Activated CD4-positive, alpha-beta T cell treated with anti-CD3 and anti-CD28 coated beads for 36 hours (primary cell): ENCODE results near the gene MAGEB3. TPM values are rescaled to one million over a fixed set of nuclear protein-coding genes. Genes with fewer than 3 reads are reported as not detected.
"Not testable (repeated sequence)": the region's sequence is repeated elsewhere in the genome, so short reads cannot be mapped to it uniquely, and the experiment has no call there.

Experiments used
- ATAC-seq: fragments of 200-7000 bp; cut with Tn5 transposase; one replicate; pipeline ENCODE4 v1.10.0; 2021; ENCODE audit warnings: mild to moderate bottlenecking, moderate library complexity
- CTCF ChIA-PET: fragments of 350-600 bp; sonication (Branson Sonifier 250); formaldehyde crosslinking; loops from one replicate; lab custom pipeline; 2021; ENCODE audit warnings: antibody characterized with exemption; lab: Charles Lee
- POLR2A ChIA-PET: fragments of 350-600 bp; sonication (Branson Sonifier 250); formaldehyde crosslinking; loops from one replicate; lab custom pipeline; 2021; ENCODE audit warnings: antibody characterized with exemption, inconsistent platforms; lab: Charles Lee
- DNase-seq: peaks from one replicate; pipeline ENCODE4 v3.0.0-alpha.2; 2020
- H3K27ac Mint-ChIP-seq: one replicate; pipeline ENCODE4 v1.8.0; 2021; ENCODE audit warnings: mixed read lengths
- H3K27me3 Mint-ChIP-seq: one replicate; pipeline ENCODE4 v1.8.0; 2021; ENCODE audit warnings: mixed read lengths
- H3K36me3 Mint-ChIP-seq: one replicate; pipeline ENCODE4 v1.8.0; 2021; ENCODE audit warnings: low read depth, mixed read lengths
- H3K4me1 Mint-ChIP-seq: one replicate; pipeline ENCODE4 v1.8.0; 2021; ENCODE audit warnings: mixed read lengths
- H3K4me3 Mint-ChIP-seq: one replicate; pipeline ENCODE4 v1.8.0; 2021; ENCODE audit warnings: mild to moderate bottlenecking, moderate library complexity, mixed read lengths
- H3K9me3 Mint-ChIP-seq: one replicate; pipeline ENCODE4 v1.8.0; 2021; ENCODE audit warnings: low read depth, mixed read lengths
- intact Hi-C, 2 experiments: fragments of 100-400 bp; cut with DNase I in 1 of 2; cut with micrococcal nuclease in 1 of 2; formaldehyde crosslinking; loops; one replicate each; pipeline versions ENCODE4 v1.14.2 to v1.15.1; 2022 to 2024; cut with DNase I, micrococcal nuclease
- total RNA-seq, 2 experiments: library from RNA; stranded (reverse); gene quantifications; one replicate each; pipeline ENCODE4 v1.2.3, GENCODE V29; 2021

The MAGEB3 gene
- total RNA-seq: not detected

- DNase-seq (no peak), ATAC-seq (no peak)
- Mint-ChIP-seq H3K27ac (no peak within 1 kb of the TSS), H3K27me3 (no peaks in the 10 kb centered on the region), H3K9me3 (no peaks in the 10 kb centered on the region), H3K36me3 (no peaks in the 10 kb centered on the region), H3K4me1 (no peaks in the 10 kb centered on the region), H3K4me3 (no peak within 1 kb of the TSS)
- ChIA-PET CTCF (no interaction called here), POLR2A (no interaction called here)
- intact Hi-C loops: no loop called here
These were observed at the start of gene MAGEB3 for GRCh38 chrX:30230395-30230794. MAGEB3 (plus strand) TSS chrX:30230657; CDS start chrX:30235925, 5,268 bp downstream.

- Mint-ChIP-seq H3K9me3 (no peaks in the 10 kb centered on the region), H3K4me3 (no peak overlapping the region), H3K4me1 (no peaks in the 10 kb centered on the region), H3K27ac (no peak overlapping the region), H3K27me3 (peaks cover 3% of the 10 kb centered on the region), H3K36me3 (no peaks in the 10 kb centered on the region)
- POLR2A ChIA-PET: no interaction called here
- ATAC-seq (no peak), DNase-seq (no peak)
- intact Hi-C loops: no loop called here
- CTCF ChIA-PET: no interaction called here
These were observed 49.1 kb upstream of the MAGEB3 start for GRCh38 chrX:30181353-30181752.

- ChIA-PET CTCF (no interaction called here), POLR2A (no interaction called here)
- Mint-ChIP-seq H3K9me3 (no peaks in the 10 kb centered on the region), H3K36me3 (no peaks in the 10 kb centered on the region), H3K4me1 (no peaks in the 10 kb centered on the region), H3K27me3 (peaks cover 3% of the 10 kb centered on the region), H3K4me3 (no peak overlapping the region), H3K27ac (no peak overlapping the region)
- no peak for ATAC-seq
- DNase-seq: no peak
- intact Hi-C loops: no loop called here
These were observed 46.9 kb upstream of the MAGEB3 start for GRCh38 chrX:30183554-30183953.

GRCh38 chrX:30190426-30190825, 40.0 kb upstream of the MAGEB3 start:
- no peak overlapping the region for H3K27ac Mint-ChIP-seq
- POLR2A ChIA-PET: no interaction called here
- H3K36me3 Mint-ChIP-seq: no peaks in the 10 kb centered on the region
- intact Hi-C loops: no loop called here
- CTCF ChIA-PET: no interaction called here
- no peak for ATAC-seq
- no peak for DNase-seq
- no peaks in the 10 kb centered on the region for H3K4me1 Mint-ChIP-seq
- no peaks in the 10 kb centered on the region for H3K9me3 Mint-ChIP-seq
- H3K27me3 Mint-ChIP-seq: no peaks in the 10 kb centered on the region
- no peak overlapping the region for H3K4me3 Mint-ChIP-seq

- H3K27ac Mint-ChIP-seq, H3K4me3 Mint-ChIP-seq, H3K9me3 Mint-ChIP-seq, POLR2A ChIA-PET, H3K27me3 Mint-ChIP-seq, CTCF ChIA-PET, H3K36me3 Mint-ChIP-seq, intact Hi-C loops, DNase-seq, ATAC-seq, H3K4me1 Mint-ChIP-seq: not testable (repeated sequence)
These were observed 36.5 kb upstream of the MAGEB3 start for GRCh38 chrX:30193910-30194309.

GRCh38 chrX:30196322-30196721, 34.1 kb upstream of the MAGEB3 start:
- Mint-ChIP-seq H3K4me1 (no peaks in the 10 kb centered on the region), H3K36me3 (no peaks in the 10 kb centered on the region), H3K9me3 (no peaks in the 10 kb centered on the region), H3K27me3 (no peaks in the 10 kb centered on the region), H3K4me3 (no peak overlapping the region), H3K27ac (no peak overlapping the region)
- ChIA-PET CTCF (no interaction called here), POLR2A (no interaction called here)
- DNase-seq (no peak), ATAC-seq (no peak)
- intact Hi-C loops: no loop called here

GRCh38 chrX:30212172-30212571, 18.3 kb upstream of the MAGEB3 start:
- H3K9me3 Mint-ChIP-seq: no peaks in the 10 kb centered on the region
- no peak for DNase-seq
- CTCF ChIA-PET: no interaction called here
- no peak overlapping the region for H3K4me3 Mint-ChIP-seq
- POLR2A ChIA-PET: no interaction called here
- H3K27ac Mint-ChIP-seq: no peak overlapping the region
- ATAC-seq: no peak
- no peaks in the 10 kb centered on the region for H3K27me3 Mint-ChIP-seq
- H3K36me3 Mint-ChIP-seq: no peaks in the 10 kb centered on the region
- H3K4me1 Mint-ChIP-seq: no peaks in the 10 kb centered on the region
- intact Hi-C loops: no loop called here

GRCh38 chrX:30215357-30215843, 15.1 kb upstream of the MAGEB3 start, which contains the start of gene MAGEB2:
MAGEB2 (plus strand) TSS chrX:30215563; CDS start chrX:30218581, 3,018 bp downstream.
- DNase-seq (no peak), ATAC-seq (no peak)
- no peak within 1 kb of the TSS for H3K27ac Mint-ChIP-seq
- H3K27me3 Mint-ChIP-seq: no peaks in the 10 kb centered on the region
- H3K4me3 Mint-ChIP-seq: no peak within 1 kb of the TSS
- no peaks in the 10 kb centered on the region for H3K9me3 Mint-ChIP-seq
- no peaks in the 10 kb centered on the region for H3K36me3 Mint-ChIP-seq
- H3K4me1 Mint-ChIP-seq: no peaks in the 10 kb centered on the region
- CTCF ChIA-PET: no interaction called here
- POLR2A ChIA-PET: no interaction called here
- intact Hi-C loops: no loop called here

GRCh38 chrX:30217465-30217864, 13.0 kb upstream of the MAGEB3 start:
- ATAC-seq: no peak
- no peak for DNase-seq
- H3K36me3 Mint-ChIP-seq: no peaks in the 10 kb centered on the region
- intact Hi-C loops: no loop called here
- H3K27ac Mint-ChIP-seq: no peak overlapping the region
- CTCF ChIA-PET: interaction anchor here (1.0 kb wide), 1 partner anchor 9 kb away, joined by 4 read pairs; no protein-coding TSS in a partner anchor
- H3K4me1 Mint-ChIP-seq: no peaks in the 10 kb centered on the region
- no peaks in the 10 kb centered on the region for H3K27me3 Mint-ChIP-seq
- no peak overlapping the region for H3K4me3 Mint-ChIP-seq
- POLR2A ChIA-PET: no interaction called here
- no peaks in the 10 kb centered on the region for H3K9me3 Mint-ChIP-seq

- H3K36me3 Mint-ChIP-seq: no peaks in the 10 kb centered on the region
- H3K27me3 Mint-ChIP-seq: no peaks in the 10 kb centered on the region
- CTCF ChIA-PET: no interaction called here
- H3K27ac Mint-ChIP-seq: no peak overlapping the region
- POLR2A ChIA-PET: no interaction called here
- intact Hi-C loops: no loop called here
- ATAC-seq (no peak), DNase-seq (no peak)
- H3K4me3 Mint-ChIP-seq: no peak overlapping the region
- no peaks in the 10 kb centered on the region for H3K4me1 Mint-ChIP-seq
- no peaks in the 10 kb centered on the region for H3K9me3 Mint-ChIP-seq
These were observed 11.1 kb upstream of the MAGEB3 start for GRCh38 chrX:30219372-30219771.

- Mint-ChIP-seq H3K27me3 (no peaks in the 10 kb centered on the region), H3K27ac (no peak overlapping the region), H3K36me3 (no peaks in the 10 kb centered on the region), H3K4me1 (no peaks in the 10 kb centered on the region), H3K9me3 (no peaks in the 10 kb centered on the region), H3K4me3 (no peak overlapping the region)
- intact Hi-C loops: no loop called here
- POLR2A ChIA-PET: no interaction called here
- CTCF ChIA-PET: no interaction called here
- no peak for DNase-seq
- no peak for ATAC-seq
These were observed 9.8 kb upstream of the MAGEB3 start for GRCh38 chrX:30220661-30221060.

- Mint-ChIP-seq H3K27me3 (no peaks in the 10 kb centered on the region), H3K9me3 (no peaks in the 10 kb centered on the region), H3K4me1 (no peaks in the 10 kb centered on the region), H3K36me3 (no peaks in the 10 kb centered on the region), H3K27ac (no peak overlapping the region), H3K4me3 (no peak overlapping the region)
- DNase-seq (no peak), ATAC-seq (no peak)
- ChIA-PET CTCF (no interaction called here), POLR2A (no interaction called here)
- intact Hi-C loops: no loop called here
These were observed 5.9 kb upstream of the MAGEB3 start for GRCh38 chrX:30224536-30224935.

GRCh38 chrX:30228526-30228925, 1.9 kb upstream of the MAGEB3 start:
- Mint-ChIP-seq H3K4me1 (no peaks in the 10 kb centered on the region), H3K9me3 (no peaks in the 10 kb centered on the region), H3K4me3 (no peak overlapping the region), H3K36me3 (no peaks in the 10 kb centered on the region), H3K27me3 (no peaks in the 10 kb centered on the region), H3K27ac (no peak overlapping the region)
- intact Hi-C loops: no loop called here
- ChIA-PET POLR2A (no interaction called here), CTCF (no interaction called here)
- ATAC-seq: no peak
- no peak for DNase-seq
